ENCODE results near the gene ZFP42.
"Not testable (repeated sequence)": the region's sequence is repeated elsewhere in the genome, so short reads cannot be mapped to it uniquely, and the experiment has no call there.

Gene ZFP42

DNA sequence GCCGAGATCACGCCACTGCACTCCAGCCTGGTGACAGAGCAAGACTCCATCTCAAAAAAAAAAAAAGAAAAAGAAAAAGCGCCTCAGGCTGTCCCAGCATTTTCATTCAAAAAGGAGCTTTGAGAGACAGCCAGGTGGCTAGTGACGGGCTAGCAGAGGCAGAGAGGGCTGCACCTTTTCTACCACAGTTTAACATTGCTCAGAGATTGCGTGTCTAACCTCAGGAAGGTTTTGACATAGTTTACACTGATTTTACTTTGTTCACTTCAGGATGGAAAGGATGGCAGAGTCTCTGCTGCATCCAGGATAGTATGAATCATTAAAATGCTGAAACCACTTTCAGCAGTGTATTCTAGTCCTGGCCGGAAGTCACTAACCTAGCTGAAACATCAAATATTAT is 28.1 kb downstream of the ZFP42 start:
- DNase-seq = no peak

DNA sequence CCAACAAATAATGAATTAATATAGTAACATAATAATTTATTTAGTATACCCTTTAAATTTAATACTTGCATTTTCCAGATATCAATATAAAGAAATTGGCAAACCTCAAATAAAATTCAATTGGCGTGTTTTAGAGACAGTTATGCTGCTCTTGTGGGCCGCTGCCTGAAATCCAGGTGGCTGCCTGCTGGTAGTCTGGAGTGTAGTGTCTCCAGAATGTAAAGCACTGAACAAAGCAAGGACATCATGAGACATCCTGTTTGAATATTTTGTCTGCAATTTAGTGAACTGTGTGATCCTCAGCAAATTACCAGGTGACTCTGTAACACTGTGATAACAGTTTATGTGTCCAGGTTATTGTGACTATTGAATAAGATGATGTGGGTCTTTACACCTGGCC is 29.9 kb downstream of the ZFP42 start:
- no peak for DNase-seq

DNA sequence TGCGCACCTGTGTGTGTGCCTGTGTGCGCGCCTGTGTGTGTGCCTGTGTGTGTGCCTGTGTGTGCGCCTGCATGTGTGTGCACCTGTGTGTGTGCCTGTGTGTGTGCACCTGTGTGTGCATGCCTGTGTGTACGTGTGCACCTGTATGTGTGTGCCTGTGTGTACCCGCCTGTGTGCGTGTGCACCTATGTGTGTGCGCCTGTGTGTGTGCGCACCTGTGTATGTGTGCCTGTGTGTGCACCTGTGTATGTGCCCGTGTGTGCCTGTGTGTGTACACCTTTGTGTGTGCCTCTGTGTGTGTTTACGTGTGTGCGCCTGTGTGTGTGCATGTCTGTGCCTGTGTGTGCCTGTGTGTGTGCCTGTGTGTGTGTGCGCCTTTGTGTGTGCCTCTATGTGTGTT is 33.5 kb downstream of the ZFP42 start:
- DNase-seq = no peak

DNA sequence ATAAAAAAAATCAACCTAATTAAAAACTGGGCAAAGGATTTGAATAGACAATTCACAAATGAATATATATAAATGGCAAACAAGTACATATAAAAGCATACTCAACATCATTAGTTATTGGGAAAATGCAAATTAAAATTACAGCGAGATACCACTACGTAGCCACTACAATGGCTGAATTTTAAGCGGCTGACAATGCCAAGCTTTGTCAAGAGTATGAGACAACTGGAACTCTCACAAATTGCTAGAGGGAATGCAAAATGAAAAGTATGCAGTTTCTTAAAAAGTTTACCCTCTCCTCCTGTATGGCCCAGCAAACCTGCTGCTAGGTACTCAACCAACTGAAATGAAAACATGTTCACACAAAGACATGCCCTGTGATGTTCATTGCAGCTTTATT is 34.8 kb downstream of the ZFP42 start:
- DNase-seq = no peak

DNA sequence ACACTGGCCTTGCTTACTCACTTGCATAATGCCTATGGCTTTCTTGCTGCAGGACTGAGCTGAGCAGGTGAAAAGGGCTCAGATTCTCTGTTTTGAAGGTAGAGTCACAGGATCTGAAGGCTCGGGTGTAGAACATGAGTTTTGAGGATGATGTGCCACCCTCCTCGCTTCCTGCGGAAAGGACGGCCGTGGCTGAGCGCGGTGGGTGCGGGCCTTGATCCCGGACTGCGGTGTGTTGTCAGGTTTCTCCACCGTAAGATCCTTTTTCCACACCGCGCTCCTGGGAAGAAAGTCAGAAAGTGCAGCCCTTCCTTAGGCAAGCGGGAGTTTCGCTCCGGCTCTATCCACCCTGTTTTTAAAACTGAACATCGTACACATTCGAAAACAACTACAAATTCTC is 36.2 kb downstream of the ZFP42 start:
- no peak for DNase-seq

DNA sequence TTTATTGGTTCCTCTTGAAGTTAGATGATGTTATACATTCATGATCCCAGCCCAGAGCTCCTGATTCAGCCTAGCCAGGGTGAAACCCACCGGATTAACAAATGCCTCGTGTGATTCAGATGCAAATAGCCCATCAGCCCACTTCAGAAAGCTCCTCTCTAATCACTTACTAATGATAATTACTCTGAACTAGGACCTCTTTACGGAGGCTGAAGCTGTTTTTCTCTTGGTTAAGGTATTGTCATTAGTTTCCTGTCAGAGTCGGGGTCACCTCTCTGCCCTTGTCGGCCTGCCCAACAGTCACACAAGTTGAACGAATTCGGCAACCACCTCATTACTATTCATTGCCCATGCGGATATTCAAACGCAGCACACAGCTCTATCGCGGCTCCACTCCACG is 36.6 kb downstream of the ZFP42 start:
- no peak for DNase-seq

DNA sequence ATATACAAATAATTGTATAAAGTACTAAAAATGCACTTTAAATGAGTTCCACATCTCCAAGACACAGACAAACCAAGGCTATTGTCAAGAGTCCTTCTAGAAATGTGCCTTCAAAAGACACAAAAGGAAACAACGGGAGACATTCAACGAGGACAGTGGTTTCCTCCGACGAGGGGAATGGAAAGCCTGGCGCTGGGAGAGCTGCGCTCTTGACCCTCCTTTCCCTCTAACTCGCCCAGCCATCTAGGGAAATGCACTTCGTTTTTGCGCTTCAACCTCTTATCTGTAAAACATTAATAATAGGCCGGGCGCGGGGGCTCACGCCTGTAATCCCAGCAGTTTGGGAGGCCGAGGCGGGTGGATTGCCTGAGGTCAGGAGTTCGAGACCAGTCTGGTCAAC is 37.0 kb downstream of the ZFP42 start:
- no peak for DNase-seq

DNA sequence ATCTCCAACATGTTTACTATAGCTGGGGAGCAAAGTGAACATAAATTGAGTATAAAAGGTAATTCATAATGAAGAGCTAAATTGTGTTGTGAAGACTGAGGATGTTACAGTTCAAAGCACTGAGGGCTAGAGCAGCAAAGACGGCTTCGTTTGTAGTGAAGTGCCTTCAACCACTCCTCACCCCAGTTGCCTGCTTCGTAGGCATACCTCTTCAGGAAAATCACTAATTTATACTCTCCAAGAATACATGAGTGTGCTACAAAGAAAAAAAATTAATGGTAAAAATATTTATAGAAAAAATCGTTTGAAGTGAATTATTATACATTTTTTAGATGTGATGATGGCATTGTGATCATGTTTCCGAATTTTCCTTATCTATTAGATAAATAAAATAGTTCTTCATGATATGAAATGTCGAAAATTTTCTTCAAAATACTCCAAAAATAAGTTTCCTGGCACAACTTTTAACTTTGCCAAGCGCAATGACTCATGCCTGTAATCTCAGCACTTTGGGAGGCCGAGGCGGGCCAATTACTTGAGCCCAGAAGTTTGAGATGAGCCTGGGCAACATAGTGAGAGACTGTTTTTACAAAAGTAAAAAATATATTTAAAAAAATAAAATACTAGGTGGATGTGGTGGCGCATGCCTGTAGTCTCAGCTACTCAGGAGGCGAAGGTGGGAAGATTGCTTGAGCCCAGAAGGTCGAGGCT is 41.6 kb downstream of the ZFP42 start:
- no peak for DNase-seq

DNA sequence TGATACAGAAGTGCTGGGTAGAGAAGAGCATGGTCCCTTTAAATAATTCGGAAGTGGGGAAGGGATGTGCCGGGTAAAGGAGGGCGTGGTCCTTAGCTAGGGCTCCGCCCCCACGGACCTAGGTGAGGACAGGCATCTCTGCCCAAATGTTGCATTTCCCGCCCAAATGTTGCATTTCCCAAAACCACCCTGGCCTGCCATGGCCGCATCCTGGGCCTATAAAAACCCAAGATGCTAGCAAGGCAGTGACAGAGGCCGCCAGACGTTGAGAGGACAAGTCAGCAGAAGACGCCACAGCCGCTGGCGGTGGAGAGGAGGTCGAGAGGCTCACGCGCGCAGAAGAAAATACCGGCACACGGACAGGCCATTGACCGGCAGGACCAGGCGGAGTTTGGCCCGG is 46.1 kb downstream of the ZFP42 start:
- no peak for DNase-seq

DNA sequence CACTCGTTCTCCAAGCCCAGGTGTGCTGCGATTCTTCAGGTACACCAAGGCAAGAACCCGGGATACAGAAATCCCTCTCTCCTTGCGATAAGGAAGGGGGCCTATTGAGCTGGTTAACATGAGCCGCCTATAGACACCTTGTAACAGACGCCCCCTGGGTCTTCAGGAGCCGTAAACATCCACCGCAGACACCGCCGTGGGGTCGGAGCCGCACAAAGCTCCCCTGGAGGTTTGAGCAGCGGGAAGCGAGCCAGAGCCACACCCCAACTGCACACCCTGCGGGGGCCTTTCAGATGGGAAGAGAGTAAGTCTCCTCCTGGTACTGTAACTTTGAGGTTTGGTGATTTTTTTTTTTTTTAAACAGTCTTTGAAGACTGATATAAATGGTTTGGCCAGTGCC is 46.6 kb downstream of the ZFP42 start:
- no peak for DNase-seq

DNA sequence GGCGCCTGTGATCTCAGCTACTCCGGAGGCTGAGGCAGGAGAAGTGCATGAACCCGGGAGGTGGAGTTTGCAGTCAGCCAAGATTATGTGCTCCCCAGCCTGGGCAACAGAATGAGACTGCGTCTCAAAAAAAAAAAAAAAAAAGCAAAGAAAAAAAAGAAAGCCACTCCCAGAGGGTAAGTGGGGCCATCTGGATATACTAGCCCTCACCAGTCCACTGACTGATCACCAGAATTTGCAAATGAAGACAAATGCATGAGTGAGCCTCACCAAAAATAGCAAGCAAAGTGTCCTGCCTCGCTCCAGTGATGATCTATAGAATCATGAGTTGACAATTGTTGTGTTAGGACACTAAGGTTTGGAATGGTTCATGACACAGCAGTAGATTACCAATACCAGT is 47.6 kb downstream of the ZFP42 start:
- no peak for DNase-seq

DNA sequence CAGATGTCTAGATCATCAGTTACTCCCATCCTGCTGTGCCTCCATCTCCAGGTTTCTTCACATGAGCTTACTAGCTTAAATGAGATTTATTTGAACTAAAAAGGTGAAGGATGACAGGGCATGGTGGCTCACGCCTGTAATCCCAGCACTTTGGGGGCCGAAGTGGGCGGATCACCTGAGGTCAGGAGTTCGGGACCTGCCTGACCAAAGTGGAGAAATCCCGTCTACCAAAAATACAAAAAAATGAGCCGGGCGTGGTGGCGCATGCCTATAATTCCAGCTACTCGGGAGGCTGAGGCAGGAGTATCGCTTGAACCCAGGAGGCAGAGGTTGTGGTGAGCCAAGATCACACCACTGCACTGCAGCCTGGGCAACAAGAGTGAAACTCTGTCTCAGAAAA is 49.9 kb downstream of the ZFP42 start:
- DNase-seq = not testable (repeated sequence)

DNA sequence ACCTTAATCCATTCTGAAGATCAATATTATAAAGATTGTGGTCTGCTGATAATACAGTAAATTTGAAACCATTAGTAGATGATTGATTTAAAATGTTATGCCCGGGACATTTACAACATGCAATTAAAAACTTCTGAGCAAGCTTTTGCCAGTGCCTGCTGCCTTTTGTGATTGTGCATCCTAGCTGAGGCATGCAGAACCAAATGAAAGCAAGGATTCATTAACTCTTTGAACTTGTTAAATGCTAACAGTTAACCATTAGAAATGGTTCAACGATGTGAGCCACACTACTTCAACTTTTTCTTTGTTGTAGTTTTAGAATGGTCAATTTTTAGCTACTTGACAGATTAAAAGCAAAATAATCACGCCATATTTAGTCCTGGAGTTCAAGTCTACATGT is 51.1 kb downstream of the ZFP42 start:
- DNase-seq = no peak

DNA sequence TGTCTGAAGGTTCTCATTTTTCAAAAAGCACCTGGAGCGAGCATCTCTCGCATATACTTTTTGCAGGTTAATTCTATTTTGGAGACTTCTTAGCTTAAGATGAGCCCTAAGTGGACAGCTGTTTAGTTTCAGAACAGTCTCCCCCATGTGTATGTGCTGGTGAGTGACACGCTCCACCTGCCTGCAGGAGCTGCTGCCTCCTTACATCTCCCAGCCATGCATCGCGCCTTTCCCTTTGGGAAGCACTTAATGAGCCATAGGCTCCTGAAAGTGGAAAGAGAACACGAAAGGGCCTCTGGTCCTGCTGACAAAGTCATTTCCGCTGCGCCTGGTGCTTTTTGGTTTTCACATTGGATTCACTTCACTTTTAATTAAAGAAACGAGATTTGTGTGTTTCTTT is 57.7 kb downstream of the ZFP42 start:
- DNase-seq = no peak

All from NCI-H2227 treated with DMSO at 0.1 percent for 48 hours (cell line).